Spinal cord (tissue), 10 donors: Measurements from ENCODE around the gene SGF29. TPM values are rescaled to one million over a fixed set of nuclear protein-coding genes. Genes with fewer than 3 reads are reported as not detected.
"Not testable (repeated sequence)": the region's sequence is repeated elsewhere in the genome, so short reads cannot be mapped to it uniquely, and the experiment has no call there.

ENCODE experiments used
- DNase-seq, 6 donors: peaks; one replicate each; pipeline versions ENCODE4 v3.0.0 to v3.0.0-alpha.2; 2013 to 2015; ENCODE audit warnings: low spot score in 6 of 6, low read depth in 4 of 6
- H3K27ac ChIP-seq: one replicate; pipeline ENCODE4 v1.5.1; 2013; ENCODE audit warnings: low read depth, low read length, control low read depth
- H3K27me3 ChIP-seq: one replicate; pipeline ENCODE4 v1.6.1; 2013; ENCODE audit warnings: low read length; ENCODE audit not compliant: control insufficient read depth, insufficient read depth
- H3K36me3 ChIP-seq: one replicate; pipeline ENCODE4 v1.6.1; 2013; ENCODE audit warnings: low read length; ENCODE audit not compliant: control insufficient read depth, insufficient read depth
- H3K4me1 ChIP-seq: one replicate; pipeline ENCODE4 v1.6.1; 2013; ENCODE audit warnings: low read length; ENCODE audit not compliant: control insufficient read depth, insufficient read depth
- H3K4me3 ChIP-seq: one replicate; pipeline ENCODE4 v1.5.1; 2013; ENCODE audit warnings: low read depth, low read length, control low read depth
- H3K9me3 ChIP-seq: one replicate; pipeline ENCODE4 v1.6.1; 2013; ENCODE audit warnings: low read length; ENCODE audit not compliant: control insufficient read depth, insufficient read depth
- WGBS: methylation state at CpG from one replicate; pipeline ENCODE4 v1.1.5; 2013; ENCODE audit warnings: missing lambda C conversion rate; ENCODE audit not compliant: insufficient coverage; 5-methylcytosine and 5-hydroxymethylcytosine counted together
- polyA plus RNA-seq, 2 donors: library from polyadenylated mRNA; unstranded; fragments of 120-200 nt; gene quantifications; one replicate each; pipeline ENCODE4 v1.2.1, GENCODE V29; 2013; ENCODE audit not compliant: insufficient read length in 2 of 2
- total RNA-seq, 2 donors: library from RNA; depleted of rRNA in 1 of 2; stranded (reverse); fragments of 120-200 nt in 1 of 2; fragments of >200 nt in 1 of 2; gene quantifications; one replicate each; pipeline versions ENCODE4 v1.2.3 to v1.2.4, GENCODE V29; 2013 to 2014
- donor health status: healthy.

SGF29 gene
- total and polyA plus RNA-seq, 4 donors = 8.6 to 29.6 (median 25.5) TPM

- peaks cover 21% of the 10 kb centered on the region for H3K36me3 ChIP-seq
- peak within 1 kb of the TSS; percentile 32 for H3K4me3 ChIP-seq
- H3K4me1 ChIP-seq = no peaks in the 10 kb centered on the region
- 49% methylated on average over 10 of the region's 11 CpGs for WGBS
- H3K27me3 ChIP-seq = no peaks in the 10 kb centered on the region
- DNase-seq = peak in 1 of 6 donors; percentile 38
- no peaks in the 10 kb centered on the region for H3K9me3 ChIP-seq
- peak within 1 kb of the TSS; percentile 76 for H3K27ac ChIP-seq
Measured at GRCh38 chr16:28609631-28610594, 56.2 kb downstream of the SGF29 start, which contains the start of gene SULT1A1. Gene SULT1A1, minus strand, starts transcription at chr16:28610044. Its CDS starts 1,189 bp downstream, at chr16:28608855.

GRCh38 chr16:28610595-28611191 lies 57.0 kb downstream of the SGF29 start:
- Histone ChIP-seq H3K4me3 (no peak overlapping the region), H3K4me1 (no peaks in the 10 kb centered on the region), H3K9me3 (no peaks in the 10 kb centered on the region), H3K36me3 (peaks cover 21% of the 10 kb centered on the region), H3K27ac (peak overlapping the region; percentile 76), H3K27me3 (no peaks in the 10 kb centered on the region)
- peak in 1 of 6 donors; percentile 2 for DNase-seq
- whole genome bisulfite sequencing = 86% methylated on average over 10 of the region's 10 CpGs

- peaks cover 14% of the 10 kb centered on the region for H3K36me3 ChIP-seq
- H3K27me3 ChIP-seq, H3K4me1 ChIP-seq, H3K27ac ChIP-seq, H3K9me3 ChIP-seq, DNase-seq, H3K4me3 ChIP-seq: not testable (repeated sequence)
- WGBS = no CpG with 5 or more reads among the region's 17 CpGs
Measured at GRCh38 chr16:28612359-28613280, 58.9 kb downstream of the SGF29 start.

GRCh38 chr16:28613912-28614311 lies 60.2 kb downstream of the SGF29 start:
- not testable (repeated sequence) for H3K27me3 ChIP-seq, H3K27ac ChIP-seq, H3K36me3 ChIP-seq, H3K9me3 ChIP-seq, DNase-seq, H3K4me1 ChIP-seq, H3K4me3 ChIP-seq
- 60% methylated on average over 1 of the region's 26 CpGs for WGBS

GRCh38 chr16:28614561-28614960 lies 60.8 kb downstream of the SGF29 start:
- not testable (repeated sequence) for H3K36me3 ChIP-seq, H3K4me1 ChIP-seq, H3K27ac ChIP-seq, H3K27me3 ChIP-seq, H3K9me3 ChIP-seq, DNase-seq, H3K4me3 ChIP-seq
- 85% methylated on average over 11 of the region's 16 CpGs for WGBS

GRCh38 chr16:28615486-28616223 lies 61.9 kb downstream of the SGF29 start:
- WGBS = 43% methylated on average over 10 of the region's 24 CpGs
- H3K9me3 ChIP-seq, H3K36me3 ChIP-seq, H3K27me3 ChIP-seq, H3K4me1 ChIP-seq, H3K27ac ChIP-seq, H3K4me3 ChIP-seq: not testable (repeated sequence)
- peak in 4 of 6 donors; percentile 2 to 75 (median 6) for DNase-seq

- not testable (repeated sequence) for H3K9me3 ChIP-seq, DNase-seq, H3K36me3 ChIP-seq, H3K4me3 ChIP-seq, H3K4me1 ChIP-seq, H3K27me3 ChIP-seq, H3K27ac ChIP-seq
- 89% methylated on average over 7 of the region's 7 CpGs for WGBS
Measured at GRCh38 chr16:28616224-28616577, 62.5 kb downstream of the SGF29 start.

GRCh38 chr16:28616636-28617035 lies 62.9 kb downstream of the SGF29 start:
- Histone ChIP-seq H3K27me3 (no peaks in the 10 kb centered on the region), H3K36me3 (peaks cover 2% of the 10 kb centered on the region), H3K4me3 (no peak overlapping the region), H3K27ac (no peak overlapping the region), H3K9me3 (no peaks in the 10 kb centered on the region), H3K4me1 (no peaks in the 10 kb centered on the region)
- DNase-seq = no peak
- 94% methylated on average over 7 of the region's 7 CpGs for WGBS

- no peak overlapping the region for H3K4me3 ChIP-seq
- H3K27ac ChIP-seq = no peak overlapping the region
- 100% methylated on average over 1 of the region's 4 CpGs for WGBS
Measured at GRCh38 chr16:28617874-28618273, 64.2 kb downstream of the SGF29 start.

More at GRCh38 chr16:28617874-28618273, 64.2 kb downstream of the SGF29 start:
- Histone ChIP-seq H3K9me3 (no peaks in the 10 kb centered on the region), H3K36me3 (peaks cover 2% of the 10 kb centered on the region), H3K27me3 (no peaks in the 10 kb centered on the region), H3K4me1 (peaks cover 8% of the 10 kb centered on the region)
- no peak for DNase-seq
